PC-3 (cell line): ENCODE data around the gene ARFGAP3.

Experiments used
- EZH2 ChIP-seq: fragments of 300-600 bp; sonication (generic); IDR thresholded peaks from one replicate; pipeline ENCODE4 v1.6.1; 2017; ENCODE audit warnings: antibody characterized with exemption, mild to moderate bottlenecking, low read length; ENCODE audit not compliant: unreplicated experiment
- EZH2phosphoT487 ChIP-seq: fragments of 300-600 bp; sonication (generic); IDR thresholded peaks from 2 replicates; pipeline ENCODE4 v1.6.1; 2018; ENCODE audit warnings: mild to moderate bottlenecking, antibody characterized with exemption, low read length, borderline replicate concordance
- TF ChIP-seq, protein P1 (sequence below): fragments of 300-600 bp; sonication (generic); conservative IDR thresholded peaks from 2 replicates; pipeline ENCODE4 v1.5.1; 2017; ENCODE audit warnings: antibody characterized with exemption, low read depth, mild to moderate bottlenecking, low read length

DNA sequence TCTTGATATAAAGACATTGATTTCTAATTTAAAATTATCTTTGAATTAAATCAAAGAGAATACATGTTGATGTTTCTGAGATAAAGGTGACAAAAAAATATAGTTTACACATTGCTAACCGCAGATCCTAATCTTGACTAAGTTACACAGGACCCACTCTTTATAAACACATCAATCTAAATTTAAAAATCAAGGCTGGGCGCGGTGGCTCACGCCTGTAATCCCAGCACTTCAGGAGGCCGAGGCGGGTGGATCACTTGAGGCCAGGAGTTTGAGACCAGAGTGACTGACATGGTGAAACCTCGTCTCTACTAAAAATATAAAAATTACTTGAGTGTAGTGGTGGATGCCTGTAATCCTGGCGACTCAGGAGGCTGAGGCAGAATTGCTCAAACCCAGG is 1.9 kb downstream of the ARFGAP3 start:
- TF ChIP-seq EZH2 (no peak), EZH2phosphoT487 (no peak)
- TF ChIP-seq, protein P1, sequence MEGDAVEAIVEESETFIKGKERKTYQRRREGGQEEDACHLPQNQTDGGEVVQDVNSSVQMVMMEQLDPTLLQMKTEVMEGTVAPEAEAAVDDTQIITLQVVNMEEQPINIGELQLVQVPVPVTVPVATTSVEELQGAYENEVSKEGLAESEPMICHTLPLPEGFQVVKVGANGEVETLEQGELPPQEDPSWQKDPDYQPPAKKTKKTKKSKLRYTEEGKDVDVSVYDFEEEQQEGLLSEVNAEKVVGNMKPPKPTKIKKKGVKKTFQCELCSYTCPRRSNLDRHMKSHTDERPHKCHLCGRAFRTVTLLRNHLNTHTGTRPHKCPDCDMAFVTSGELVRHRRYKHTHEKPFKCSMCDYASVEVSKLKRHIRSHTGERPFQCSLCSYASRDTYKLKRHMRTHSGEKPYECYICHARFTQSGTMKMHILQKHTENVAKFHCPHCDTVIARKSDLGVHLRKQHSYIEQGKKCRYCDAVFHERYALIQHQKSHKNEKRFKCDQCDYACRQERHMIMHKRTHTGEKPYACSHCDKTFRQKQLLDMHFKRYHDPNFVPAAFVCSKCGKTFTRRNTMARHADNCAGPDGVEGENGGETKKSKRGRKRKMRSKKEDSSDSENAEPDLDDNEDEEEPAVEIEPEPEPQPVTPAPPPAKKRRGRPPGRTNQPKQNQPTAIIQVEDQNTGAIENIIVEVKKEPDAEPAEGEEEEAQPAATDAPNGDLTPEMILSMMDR = no peak
